Ectodermal cell (in vitro differentiated cells): Measurements from ENCODE around the gene SFMBT2.
A peak's percentile ranks its signal among the peaks of the same experiment; 100 is the strongest.

Source experiments
- H3K27ac ChIP-seq: 2 replicates; pipeline ENCODE4 v1.7.0; 2013; ENCODE audit warnings: mild to moderate bottlenecking, low read depth, low read length; ENCODE audit not compliant: insufficient read depth, poor library complexity, severe bottlenecking
- H3K27me3 ChIP-seq: 2 replicates; pipeline ENCODE4 v1.7.0; 2013; ENCODE audit warnings: mild to moderate bottlenecking, low read length; ENCODE audit not compliant: insufficient read depth, control insufficient read depth, poor library complexity, severe bottlenecking
- H3K36me3 ChIP-seq: one replicate; pipeline ENCODE4 v1.7.0; 2013; ENCODE audit warnings: low read length; ENCODE audit not compliant: control insufficient read depth, insufficient read depth
- H3K4me1 ChIP-seq: one replicate; pipeline ENCODE4 v1.7.0; 2013; ENCODE audit warnings: low read length; ENCODE audit not compliant: control insufficient read depth, insufficient read depth
- H3K4me3 ChIP-seq: 2 replicates; pipeline ENCODE4 v1.7.0; 2013; ENCODE audit warnings: low read depth, low read length, control low read depth; ENCODE audit not compliant: insufficient read depth
- H3K9me3 ChIP-seq: 2 replicates; pipeline ENCODE4 v1.7.0; 2013; ENCODE audit warnings: mild to moderate bottlenecking, low read length, moderate library complexity; ENCODE audit not compliant: control insufficient read depth
- WGBS, 2 experiments: methylation state at CpG; one replicate each; pipeline ENCODE4 v1.1.7; 2013; ENCODE audit warnings: missing lambda C conversion rate in 2 of 2; 5-methylcytosine and 5-hydroxymethylcytosine counted together

SFMBT2 gene

DNA sequence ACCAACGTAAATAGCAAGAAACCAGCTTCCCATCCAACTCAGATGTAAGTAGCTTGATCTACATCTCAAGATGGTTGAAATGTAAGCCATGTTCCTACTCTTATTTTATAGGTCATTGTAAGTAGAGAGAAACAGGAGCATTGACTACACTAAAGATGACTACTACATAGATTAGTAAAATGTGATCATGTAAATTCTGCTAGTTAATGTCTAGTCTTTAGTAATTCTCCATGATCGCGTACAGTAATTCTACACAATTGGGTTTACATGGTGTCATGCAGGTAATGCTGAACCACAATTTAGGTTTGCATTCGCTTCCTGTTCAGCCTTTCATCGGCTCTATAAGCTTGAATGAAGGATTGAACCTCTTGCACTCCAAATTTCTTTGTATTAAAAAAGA is 14.9 kb upstream of the SFMBT2 start:
- H3K27me3 ChIP-seq = no peaks in the 10 kb centered on the region

DNA sequence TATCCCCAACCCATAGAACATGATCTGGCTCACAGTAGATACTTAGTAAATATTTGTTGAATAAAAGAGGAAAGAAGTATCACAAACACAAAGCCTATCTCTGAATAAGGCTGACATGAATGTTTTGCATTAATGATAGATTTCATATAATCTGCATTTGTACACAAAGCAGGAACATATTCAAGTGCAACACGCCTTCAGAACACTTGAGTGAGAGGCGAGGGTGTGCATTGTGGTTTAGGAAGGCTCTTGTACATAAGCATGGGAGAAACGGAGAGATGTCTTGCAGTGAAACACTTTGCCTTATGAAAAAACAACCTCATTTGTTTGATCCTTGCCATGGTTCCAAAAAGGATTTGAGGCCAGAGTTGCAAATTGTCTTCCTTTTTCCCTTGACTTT is 14.1 kb upstream of the SFMBT2 start:
- Histone ChIP-seq H3K27ac (no peak overlapping the region), H3K36me3 (no peaks in the 10 kb centered on the region), H3K4me3 (no peak overlapping the region), H3K27me3 (no peaks in the 10 kb centered on the region), H3K9me3 (no peaks in the 10 kb centered on the region), H3K4me1 (peaks cover 4% of the 10 kb centered on the region)
- 92 to 96% methylated on average over 3 of the region's 3 CpGs for WGBS, 2 experiments

More for the DNA sequence above, 14.9 kb upstream of the SFMBT2 start:
- Histone ChIP-seq H3K9me3 (no peaks in the 10 kb centered on the region), H3K27ac (no peak overlapping the region), H3K4me3 (no peak overlapping the region), H3K36me3 (no peaks in the 10 kb centered on the region), H3K4me1 (peaks cover 4% of the 10 kb centered on the region)
- 92 to 96% methylated on average over 5 of the region's 5 CpGs for WGBS, 2 experiments

DNA sequence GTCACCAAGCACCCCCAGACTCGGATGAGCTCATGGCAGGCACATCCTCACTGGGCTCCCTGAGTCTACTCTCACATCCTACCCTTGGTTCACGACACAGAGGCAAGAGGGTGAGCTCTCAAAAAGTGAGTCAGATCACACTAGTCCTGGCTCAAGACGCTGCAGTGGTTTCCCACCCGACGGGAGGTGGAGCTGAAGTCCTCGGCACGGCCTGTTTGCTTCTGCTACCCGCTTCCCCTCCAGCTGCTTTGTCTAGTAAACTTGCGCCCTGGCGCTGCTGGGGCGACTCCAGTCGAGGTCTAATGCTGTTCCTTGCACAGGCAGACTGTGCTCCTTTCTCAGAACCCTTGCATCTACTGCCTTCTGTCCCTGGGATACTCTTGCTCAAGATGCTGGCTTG is 13.5 kb upstream of the SFMBT2 start:
- H3K4me1 ChIP-seq = peaks cover 4% of the 10 kb centered on the region
- no peak overlapping the region for H3K4me3 ChIP-seq
- WGBS, 2 experiments = 63 to 64% methylated on average over 12 of the region's 12 CpGs
- H3K27me3 ChIP-seq = no peaks in the 10 kb centered on the region
- H3K27ac ChIP-seq = no peak overlapping the region
- H3K36me3 ChIP-seq = no peaks in the 10 kb centered on the region
- H3K9me3 ChIP-seq = no peaks in the 10 kb centered on the region

DNA sequence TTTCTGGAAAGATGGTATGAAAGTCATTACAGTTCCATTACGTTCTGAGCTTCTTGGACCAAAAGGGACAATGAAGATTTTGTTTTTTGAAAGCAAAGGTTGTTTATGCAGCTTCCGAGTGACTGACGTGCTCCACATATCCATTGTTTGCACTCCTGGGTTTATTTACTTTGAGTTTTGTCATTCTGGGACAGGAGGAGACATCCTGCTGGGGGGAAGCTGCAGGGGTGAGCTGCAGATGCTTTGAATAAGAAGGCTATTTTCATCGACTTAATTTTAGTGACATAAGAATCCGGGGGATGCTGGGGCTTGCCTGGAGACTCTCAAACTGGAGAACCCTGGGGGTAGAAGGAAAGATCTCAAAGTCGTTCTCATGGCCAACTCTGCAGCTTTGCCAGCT is 12.7 kb upstream of the SFMBT2 start:
- no peaks in the 10 kb centered on the region for H3K27me3 ChIP-seq
- H3K27ac ChIP-seq = no peak overlapping the region
- no peak overlapping the region for H3K4me3 ChIP-seq
- H3K4me1 ChIP-seq = peaks cover 4% of the 10 kb centered on the region
- H3K36me3 ChIP-seq = no peaks in the 10 kb centered on the region
- WGBS, 2 experiments = 2 to 4% methylated on average over 6 of the region's 6 CpGs
- no peaks in the 10 kb centered on the region for H3K9me3 ChIP-seq

DNA sequence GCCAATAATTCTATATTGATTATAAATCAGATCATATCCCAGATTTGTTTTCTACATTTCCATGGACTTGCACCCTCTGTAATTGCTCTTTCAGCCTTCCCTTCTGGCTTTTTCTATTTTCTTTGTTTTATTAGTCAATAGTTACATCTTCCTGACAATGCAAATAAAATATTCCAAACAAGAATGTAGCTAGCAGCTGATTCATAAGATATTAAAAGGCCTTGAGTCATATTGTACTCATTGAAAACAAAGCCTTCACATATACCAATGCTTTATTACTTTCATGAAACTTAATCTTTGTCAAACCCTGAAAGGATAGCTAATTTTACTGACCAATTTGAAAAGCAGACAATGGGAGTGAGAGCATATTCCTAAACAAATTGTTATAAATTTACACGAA is 10.7 kb upstream of the SFMBT2 start:
- Histone ChIP-seq H3K9me3 (no peaks in the 10 kb centered on the region), H3K4me1 (peaks cover 4% of the 10 kb centered on the region), H3K4me3 (no peak overlapping the region), H3K27me3 (no peaks in the 10 kb centered on the region), H3K36me3 (no peaks in the 10 kb centered on the region), H3K27ac (no peak overlapping the region)
- WGBS, 2 experiments = 86 to 91% methylated on average over 1 of the region's 1 CpG

DNA sequence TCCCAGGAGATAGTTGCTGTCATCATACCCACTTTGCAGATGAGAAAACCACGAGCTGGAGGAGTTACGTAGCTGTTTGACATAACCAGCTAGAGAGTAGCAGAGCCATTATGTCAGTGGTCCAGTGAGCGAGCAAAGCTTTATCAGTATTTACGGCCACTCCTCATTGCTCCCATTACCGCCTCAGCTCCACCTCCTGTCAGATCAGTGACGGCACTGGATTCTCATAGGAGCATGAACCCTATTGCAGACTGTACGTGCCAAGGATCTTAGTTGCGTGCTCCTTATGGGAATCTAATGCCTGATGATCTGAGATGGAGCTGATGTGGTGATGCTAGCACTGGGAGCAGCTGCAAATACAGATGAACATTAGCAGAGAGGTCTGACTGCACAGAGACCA is 9.2 kb upstream of the SFMBT2 start:
- 92 to 93% methylated on average over 8 of the region's 8 CpGs for WGBS, 2 experiments
- no peaks in the 10 kb centered on the region for H3K9me3 ChIP-seq
- peaks cover 4% of the 10 kb centered on the region for H3K27me3 ChIP-seq
- H3K27ac ChIP-seq = no peak overlapping the region
- no peak overlapping the region for H3K4me3 ChIP-seq
- H3K36me3 ChIP-seq = no peaks in the 10 kb centered on the region
- H3K4me1 ChIP-seq = peaks cover 4% of the 10 kb centered on the region

DNA sequence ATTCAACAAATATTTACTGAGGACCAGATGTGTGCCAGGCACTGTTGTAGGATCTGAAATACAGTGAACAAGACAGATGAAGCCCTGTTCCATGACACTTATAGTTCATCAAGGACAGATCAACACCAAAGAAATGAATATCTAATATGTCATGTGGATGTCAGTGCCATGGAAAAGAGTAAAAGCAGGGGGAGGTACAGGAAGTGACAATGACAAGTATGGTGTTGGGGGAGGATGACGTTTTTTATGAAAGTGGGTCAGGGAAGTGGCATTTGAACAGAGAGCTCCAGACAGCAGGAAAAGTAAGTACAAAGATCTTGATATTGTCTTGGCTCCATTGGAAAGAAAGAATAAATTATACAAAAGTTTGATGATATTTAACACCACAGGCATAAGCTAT is 7.0 kb upstream of the SFMBT2 start:
- Histone ChIP-seq H3K4me1 (no peaks in the 10 kb centered on the region), H3K27ac (no peak overlapping the region), H3K4me3 (no peak overlapping the region), H3K36me3 (no peaks in the 10 kb centered on the region), H3K9me3 (no peaks in the 10 kb centered on the region), H3K27me3 (peaks cover 26% of the 10 kb centered on the region)
- 62 to 85% methylated on average over 1 of the region's 1 CpG for WGBS, 2 experiments

DNA sequence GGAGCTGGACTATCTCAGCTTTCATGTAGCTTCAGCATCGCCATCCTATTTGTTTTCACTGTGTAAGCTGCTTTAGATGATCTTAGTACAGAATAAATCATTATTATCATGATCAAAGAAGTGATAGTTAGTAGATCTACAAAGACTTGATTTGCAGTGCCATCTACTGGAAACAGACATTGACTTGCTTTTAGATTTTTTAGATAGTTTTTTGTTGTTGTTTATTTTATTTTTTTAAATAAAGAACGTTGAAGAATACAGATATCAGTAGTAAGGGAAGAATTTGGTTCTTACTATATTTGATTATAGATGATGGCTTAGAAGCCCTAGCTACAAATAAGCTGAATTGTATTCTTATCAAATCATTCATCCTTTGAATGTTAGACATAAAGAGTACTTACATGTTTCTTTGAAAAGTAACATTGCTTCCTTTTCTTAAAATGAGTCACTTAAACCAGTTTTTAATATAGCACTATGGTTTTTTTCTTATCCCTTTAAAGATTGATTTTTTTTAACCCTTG is 6.3 kb upstream of the SFMBT2 start:
- H3K36me3 ChIP-seq = no peaks in the 10 kb centered on the region
- WGBS, 2 experiments = 40 to 50% methylated on average over 1 to 2 of the region's 2 CpGs
- H3K4me3 ChIP-seq = no peak overlapping the region
- H3K9me3 ChIP-seq = no peaks in the 10 kb centered on the region
- peaks cover 2% of the 10 kb centered on the region for H3K4me1 ChIP-seq
- no peak overlapping the region for H3K27ac ChIP-seq
- H3K27me3 ChIP-seq = peaks cover 32% of the 10 kb centered on the region

DNA sequence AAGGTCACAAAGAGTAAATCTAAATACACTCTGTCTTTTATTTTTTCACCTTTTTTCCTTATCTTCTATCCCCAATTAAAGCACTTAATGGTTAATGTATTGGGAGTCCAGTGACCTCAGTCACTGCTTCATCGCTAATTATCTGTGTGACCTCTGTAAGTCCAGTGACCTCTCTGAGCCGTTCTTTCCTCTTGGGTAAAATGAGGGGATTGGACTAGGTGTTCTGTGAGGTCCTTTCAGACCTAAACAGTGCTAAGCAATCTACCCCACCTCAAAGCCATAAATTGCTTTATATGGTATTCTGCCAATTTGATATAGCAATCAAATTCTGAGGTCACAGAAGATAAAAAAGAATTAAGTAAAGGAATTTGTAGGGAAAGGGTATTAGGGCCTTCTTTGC is 3.9 kb upstream of the SFMBT2 start:
- WGBS, 2 experiments = 90 to 94% methylated on average over 2 of the region's 2 CpGs
- Histone ChIP-seq H3K9me3 (no peaks in the 10 kb centered on the region), H3K36me3 (no peaks in the 10 kb centered on the region), H3K27ac (no peak overlapping the region), H3K4me3 (no peak overlapping the region), H3K27me3 (peaks cover 53% of the 10 kb centered on the region), H3K4me1 (peaks cover 4% of the 10 kb centered on the region)

DNA sequence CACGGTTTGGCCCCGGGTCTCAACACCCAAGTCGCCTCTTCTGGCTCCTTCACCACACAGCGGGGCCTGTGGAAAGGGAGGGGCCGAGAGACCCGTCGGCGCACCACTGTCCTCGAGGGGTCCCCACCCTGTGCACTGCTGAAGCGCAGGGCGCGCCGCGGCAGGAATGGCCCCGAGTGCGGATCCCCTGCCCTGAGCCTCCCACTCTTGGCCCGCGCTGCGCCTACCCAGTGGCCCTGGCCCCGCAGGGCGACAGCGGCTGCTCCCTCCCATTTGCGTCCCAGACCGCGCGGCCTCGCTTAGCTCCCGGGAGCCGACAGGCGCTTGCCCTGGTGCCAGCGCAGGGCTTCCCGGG is 2.1 kb upstream of the SFMBT2 start:
- Histone ChIP-seq H3K4me3 (peak overlapping the region; percentile 65), H3K36me3 (no peaks in the 10 kb centered on the region), H3K27ac (no peak overlapping the region), H3K27me3 (peaks cover 72% of the 10 kb centered on the region), H3K4me1 (peaks cover 4% of the 10 kb centered on the region), H3K9me3 (no peaks in the 10 kb centered on the region)
- 1% methylated on average over 32 of the region's 32 CpGs for WGBS, 2 experiments
